Suprapubic skin (tissue), 4 donors: ENCODE measurements around the gene SI.

Experiments
- POLR2A ChIP-seq, 2 donors: fragments of 450-650 bp; IDR thresholded peaks; one replicate each; pipeline ENCODE4 v1.6.1; 2017; ENCODE audit warnings: antibody characterized with exemption in 2 of 2, mild to moderate bottlenecking in 2 of 2, moderate library complexity in 2 of 2
- POLR2AphosphoS5 ChIP-seq, 3 donors: sonication (generic); formaldehyde crosslinking; IDR thresholded peaks; one replicate each; pipeline ENCODE4 v1.6.1; 2017; ENCODE audit warnings: antibody characterized with exemption in 3 of 3

DNA sequence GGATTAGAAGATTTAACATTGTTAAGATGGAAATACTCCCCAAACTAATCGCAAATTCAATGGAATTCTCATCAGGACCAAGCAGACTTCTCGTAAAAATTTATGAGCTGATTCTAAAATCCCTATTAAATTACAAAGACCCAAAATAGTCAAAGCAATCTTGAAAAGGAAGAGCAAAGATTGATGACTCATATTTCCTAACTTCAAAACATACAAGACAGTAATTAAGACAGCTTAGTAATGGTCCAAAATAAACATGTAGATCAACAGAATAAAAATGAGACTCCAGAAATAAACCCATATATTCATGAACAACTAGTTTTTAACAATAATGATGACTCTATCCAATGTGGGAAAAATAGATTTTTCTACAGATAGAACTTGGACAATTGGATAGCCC lies 148.7 kb downstream of the SI start:
- no peak for TF ChIP-seq POLR2A (IDR thresholded peaks at IDR 0.05)
- no peak for TF ChIP-seq POLR2AphosphoS5 (IDR thresholded peaks at IDR 0.05)
